Measurements from ENCODE around the gene SLC7A10. TPM values are rescaled to one million over a fixed set of nuclear protein-coding genes. Genes with fewer than 3 reads are reported as not detected.

Gene SLC7A10
- total RNA-seq, 1 donor from 2014 or later, result not detected

Other genes starting within 250 kb of the SLC7A10 start
- 9.9 TPM for gene RHPN2, start 161.0 kb downstream of the SLC7A10 start, total RNA-seq
- gene GPATCH1, start 144.7 kb downstream of the SLC7A10 start, total RNA-seq, result 4.0 TPM
- not detected for gene WDR88, start 93.7 kb downstream of the SLC7A10 start, total RNA-seq
- gene LRP3, start 31.5 kb downstream of the SLC7A10 start, total RNA-seq, result 45.7 TPM
- 185 TPM for gene CEBPA, start 76.7 kb upstream of the SLC7A10 start, total RNA-seq
- gene CEBPG, start 147.9 kb upstream of the SLC7A10 start, total RNA-seq, result 15.5 TPM

Measured in left lobe of liver (tissue), 1 donor.